Neural crest cell (in vitro differentiated cells): Measurements from ENCODE around the gene S100A7A. TPM values are rescaled to one million over a fixed set of nuclear protein-coding genes. Genes with fewer than 3 reads are reported as not detected.
"Not testable (repeated sequence)": the region's sequence is repeated elsewhere in the genome, so short reads cannot be mapped to it uniquely, and the experiment has no call there.

Experiments used
- DNase-seq: peaks from one replicate; pipeline ENCODE4 v3.0.0; 2021; ENCODE audit warnings: low read depth, mixed read lengths, low spot score
- H3K27ac Mint-ChIP-seq: one replicate; pipeline ENCODE4 v1.8.0; 2021; ENCODE audit warnings: mild to moderate bottlenecking, mixed read lengths; ENCODE audit not compliant: unreplicated experiment
- H3K27me3 Mint-ChIP-seq: 2 replicates; pipeline ENCODE4 v1.8.0; 2021; ENCODE audit warnings: low read depth, mild to moderate bottlenecking, mixed read lengths
- H3K36me3 Mint-ChIP-seq: 2 replicates; pipeline ENCODE4 v1.8.0; 2021; ENCODE audit warnings: low read depth, mild to moderate bottlenecking, mixed read lengths
- H3K4me1 Mint-ChIP-seq: 2 replicates; pipeline ENCODE4 v1.8.0; 2021; ENCODE audit warnings: mixed read lengths
- H3K4me3 Mint-ChIP-seq: one replicate; pipeline ENCODE4 v1.8.0; 2021; ENCODE audit warnings: mild to moderate bottlenecking, mixed read lengths
- H3K9me3 Mint-ChIP-seq: 2 replicates; pipeline ENCODE4 v1.8.0; 2021; ENCODE audit warnings: mixed read lengths
- CTCF ChIP-seq: fragments of 200-600 bp; sonication (generic); conservative IDR thresholded peaks from 2 replicates; pipeline ENCODE4 v1.5.0; 2021; ENCODE audit warnings: antibody characterized with exemption, mild to moderate bottlenecking
- total RNA-seq: library from RNA; stranded (reverse); gene quantifications from 2 replicates; pipeline ENCODE4 v1.2.1, GENCODE V29; 2021

The S100A7A gene
- total RNA-seq, 1 donor from 2014 or later: not detected

- TF ChIP-seq CTCF: no peak
These were observed 992 bp downstream of the S100A7A start for GRCh38 chr1:153417136-153417888.

GRCh38 chr1:153418758-153419435, 2.6 kb downstream of the S100A7A start:
- not testable (repeated sequence) for DNase-seq, H3K36me3 Mint-ChIP-seq, H3K27ac Mint-ChIP-seq, H3K9me3 Mint-ChIP-seq, H3K4me1 Mint-ChIP-seq, H3K4me3 Mint-ChIP-seq
- peaks cover 35% of the 10 kb centered on the region for H3K27me3 Mint-ChIP-seq

More at GRCh38 chr1:153417136-153417888, 992 bp downstream of the S100A7A start:
- no peak overlapping the region for H3K27ac Mint-ChIP-seq
- DNase-seq: no peak
- no peaks in the 10 kb centered on the region for H3K36me3 Mint-ChIP-seq
- H3K4me3 Mint-ChIP-seq: no peak overlapping the region
- H3K27me3 Mint-ChIP-seq: peaks cover 32% of the 10 kb centered on the region
- H3K9me3 Mint-ChIP-seq: no peaks in the 10 kb centered on the region
- H3K4me1 Mint-ChIP-seq: no peaks in the 10 kb centered on the region

GRCh38 chr1:153419436-153419793, 3.1 kb downstream of the S100A7A start:
- not testable (repeated sequence) for H3K27ac Mint-ChIP-seq, H3K36me3 Mint-ChIP-seq, DNase-seq, H3K4me1 Mint-ChIP-seq, H3K4me3 Mint-ChIP-seq, H3K9me3 Mint-ChIP-seq
- H3K27me3 Mint-ChIP-seq: peaks cover 37% of the 10 kb centered on the region

- Mint-ChIP-seq H3K4me1 (no peaks in the 10 kb centered on the region), H3K9me3 (no peaks in the 10 kb centered on the region), H3K27ac (no peak overlapping the region), H3K4me3 (no peak overlapping the region), H3K27me3 (peaks cover 46% of the 10 kb centered on the region), H3K36me3 (no peaks in the 10 kb centered on the region)
- DNase-seq: no peak
- TF ChIP-seq CTCF: no peak
These were observed 4.0 kb downstream of the S100A7A start for GRCh38 chr1:153420306-153420705.

- no peaks in the 10 kb centered on the region for H3K4me1 Mint-ChIP-seq
- H3K36me3 Mint-ChIP-seq: no peaks in the 10 kb centered on the region
- no peaks in the 10 kb centered on the region for H3K9me3 Mint-ChIP-seq
- peak; percentile 87 for DNase-seq
- peaks cover 65% of the 10 kb centered on the region for H3K27me3 Mint-ChIP-seq
- TF ChIP-seq CTCF: no peak
- no peak overlapping the region for H3K4me3 Mint-ChIP-seq
- H3K27ac Mint-ChIP-seq: no peak overlapping the region
These were observed 6.2 kb downstream of the S100A7A start for GRCh38 chr1:153422450-153423068.

GRCh38 chr1:153426809-153427208, 10.5 kb downstream of the S100A7A start:
- no peaks in the 10 kb centered on the region for H3K9me3 Mint-ChIP-seq
- no peaks in the 10 kb centered on the region for H3K36me3 Mint-ChIP-seq
- peaks cover 58% of the 10 kb centered on the region for H3K27me3 Mint-ChIP-seq
- DNase-seq: no peak
- TF ChIP-seq CTCF: no peak
- H3K4me1 Mint-ChIP-seq: no peaks in the 10 kb centered on the region
- H3K4me3 Mint-ChIP-seq: no peak overlapping the region
- H3K27ac Mint-ChIP-seq: no peak overlapping the region
